Limb (tissue), 2 donors: ENCODE measurements around the gene AKAP10.
"Not testable (repeated sequence)": the region's sequence is repeated elsewhere in the genome, so short reads cannot be mapped to it uniquely, and the experiment has no call there.

Source experiments
- DNase-seq, 2 donors: peaks; one replicate each; pipeline ENCODE4 v3.0.0-alpha.2; 2016; ENCODE audit errors: extremely low spot score in 2 of 2

Gene AKAP10

DNA sequence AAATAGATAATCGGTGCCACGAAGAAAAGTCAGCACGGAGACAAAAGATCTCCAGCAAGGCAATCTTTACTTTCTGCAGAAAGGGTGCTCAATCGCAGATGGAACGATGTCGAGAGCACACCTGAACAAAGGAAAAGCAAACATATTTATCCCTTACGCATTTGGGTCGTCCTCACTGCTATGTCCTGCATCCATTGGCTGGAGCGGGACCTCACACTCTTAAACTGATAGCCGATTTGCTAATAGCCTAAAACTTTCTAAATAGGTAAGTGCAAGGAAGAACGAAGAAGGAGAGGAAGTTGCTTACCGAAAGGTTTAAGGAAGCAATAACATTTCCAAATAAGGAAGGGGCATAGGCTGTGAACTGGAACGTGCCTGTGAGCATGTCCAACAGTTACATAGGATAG, 1.2 kb upstream of the AKAP10 start:
- no peak for DNase-seq

GRCh38 chr17:19978209-19978802, 678 bp upstream of the AKAP10 start:
- no peak for DNase-seq

GRCh38 chr17:19975601-19976000, 2.0 kb downstream of the AKAP10 start:
- DNase-seq, result no peak

DNA sequence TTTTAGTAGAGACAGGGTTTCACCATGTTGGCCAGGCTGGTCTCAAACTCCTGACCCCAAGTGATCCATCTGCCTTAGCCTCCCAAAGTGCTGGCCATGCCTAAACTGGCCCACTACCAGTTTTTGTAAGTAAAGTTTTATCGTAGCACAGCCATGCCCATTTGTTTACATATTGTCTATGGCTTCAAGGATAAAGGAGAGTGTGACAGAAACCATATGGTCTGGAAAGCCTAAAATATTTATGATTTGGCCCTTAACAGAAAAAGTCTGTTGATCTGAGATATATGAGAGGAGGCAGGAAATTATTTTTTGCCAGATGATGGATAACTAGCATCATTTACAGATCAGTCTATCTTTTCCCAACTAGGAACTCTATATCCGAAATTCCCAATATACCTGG, 4.5 kb downstream of the AKAP10 start:
- DNase-seq, result no peak

DNA sequence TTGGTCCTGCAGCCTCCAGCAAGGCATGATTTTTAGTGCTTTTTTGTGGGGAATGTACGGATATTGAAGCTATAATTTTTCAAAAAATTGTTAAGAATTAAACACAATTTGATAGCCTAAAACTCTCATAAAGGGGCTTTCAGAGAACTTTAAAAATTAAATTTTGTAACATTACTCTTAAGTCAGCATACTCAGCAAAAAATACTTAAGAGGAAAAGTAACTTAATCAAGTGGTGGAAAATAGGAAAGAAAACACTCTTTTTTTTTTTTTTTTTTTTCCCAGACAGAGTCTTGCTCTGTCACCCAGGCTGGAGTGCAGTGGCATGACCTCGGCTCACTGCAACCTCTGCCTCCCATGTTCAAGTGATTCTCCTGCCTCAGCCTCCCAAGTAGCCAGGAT, 14.7 kb downstream of the AKAP10 start:
- DNase-seq, result not testable (repeated sequence)

GRCh38 chr17:19958023-19958422, 19.6 kb downstream of the AKAP10 start:
- no peak for DNase-seq

DNA sequence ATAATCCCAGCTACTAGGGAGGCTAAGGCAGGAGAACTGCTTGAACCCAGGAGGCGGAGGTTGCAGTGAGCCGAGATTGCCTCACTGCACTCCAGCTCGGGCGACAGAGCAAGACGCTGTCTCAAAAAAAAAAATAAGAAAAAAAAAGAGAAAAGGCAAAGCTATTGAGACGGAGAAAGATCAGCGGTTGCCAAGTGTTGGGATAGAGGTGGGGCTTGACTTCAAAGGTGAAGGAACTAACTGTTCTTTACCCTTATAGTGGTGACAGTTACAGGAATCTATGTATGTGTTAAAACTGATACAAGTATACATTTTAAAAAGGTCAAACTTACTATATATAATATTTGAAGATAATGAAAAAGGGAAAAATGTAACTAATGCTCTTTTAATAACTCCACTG, 22.5 kb downstream of the AKAP10 start:
- DNase-seq, result no peak

- not testable (repeated sequence) for DNase-seq
Measured at GRCh38 chr17:19951411-19951810, 26.2 kb downstream of the AKAP10 start.

GRCh38 chr17:19950624-19951195, 26.9 kb downstream of the AKAP10 start:
- not testable (repeated sequence) for DNase-seq

- DNase-seq, result no peak
Measured at GRCh38 chr17:19948116-19948943, 29.3 kb downstream of the AKAP10 start.

GRCh38 chr17:19946921-19947320, 30.7 kb downstream of the AKAP10 start:
- DNase-seq, result no peak

GRCh38 chr17:19945009-19945626, 32.5 kb downstream of the AKAP10 start:
- DNase-seq, result no peak

DNA sequence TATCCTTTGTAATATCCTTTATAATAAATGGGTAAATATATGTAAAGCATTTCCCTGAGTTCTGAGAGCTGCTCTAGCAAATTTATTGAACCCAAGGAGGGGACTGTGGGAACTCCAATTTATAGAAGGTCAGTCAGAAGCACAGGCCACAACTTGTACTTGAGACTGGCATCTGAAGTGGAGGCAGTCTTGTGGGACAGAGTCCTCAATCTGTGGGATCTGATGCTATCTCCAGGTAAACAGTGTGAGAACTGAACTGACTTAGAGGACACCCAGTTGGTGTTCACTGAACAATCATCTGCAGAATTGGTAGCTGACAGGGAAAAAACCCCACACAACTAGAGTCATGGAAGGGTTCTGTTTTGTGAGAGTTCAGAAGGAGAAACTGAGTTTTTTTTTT, 34.0 kb downstream of the AKAP10 start:
- no peak for DNase-seq

- DNase-seq, result no peak
Measured at GRCh38 chr17:19943026-19943425, 34.6 kb downstream of the AKAP10 start.

GRCh38 chr17:19940722-19941464, 36.7 kb downstream of the AKAP10 start:
- no peak for DNase-seq

DNA sequence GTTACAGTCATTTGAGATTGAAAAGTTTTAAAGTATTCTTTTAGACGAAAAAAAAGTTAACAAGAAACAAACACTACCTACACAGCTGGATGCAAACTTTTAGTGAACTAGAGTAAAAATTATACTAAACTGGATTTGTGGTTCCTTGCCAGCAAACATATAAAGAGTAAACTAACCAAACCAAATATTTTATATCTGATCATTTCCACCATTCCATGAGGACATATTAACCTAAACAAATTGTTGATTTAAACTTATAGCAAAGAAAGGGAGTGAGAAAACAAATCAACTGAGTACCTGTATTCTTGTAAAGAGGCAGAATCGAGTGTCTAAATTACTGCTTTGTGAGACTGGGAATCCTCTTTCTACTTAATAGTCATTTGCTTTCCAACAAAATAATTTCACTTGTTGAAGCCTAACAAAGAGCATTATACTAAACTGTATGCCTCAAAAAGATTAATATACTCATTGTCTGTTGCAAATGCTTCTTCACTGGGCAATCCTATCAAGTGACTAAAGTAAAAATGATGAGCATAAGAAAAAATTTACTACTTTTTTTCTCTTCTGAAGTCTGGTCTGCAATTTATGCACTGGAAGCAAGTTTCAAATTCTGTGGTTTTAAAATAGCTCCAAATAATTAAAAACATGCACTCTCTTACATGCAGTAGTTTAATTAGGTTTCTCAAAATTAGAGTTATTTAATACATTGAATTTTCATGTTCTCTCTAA, 37.5 kb downstream of the AKAP10 start:
- DNase-seq, result no peak

DNA sequence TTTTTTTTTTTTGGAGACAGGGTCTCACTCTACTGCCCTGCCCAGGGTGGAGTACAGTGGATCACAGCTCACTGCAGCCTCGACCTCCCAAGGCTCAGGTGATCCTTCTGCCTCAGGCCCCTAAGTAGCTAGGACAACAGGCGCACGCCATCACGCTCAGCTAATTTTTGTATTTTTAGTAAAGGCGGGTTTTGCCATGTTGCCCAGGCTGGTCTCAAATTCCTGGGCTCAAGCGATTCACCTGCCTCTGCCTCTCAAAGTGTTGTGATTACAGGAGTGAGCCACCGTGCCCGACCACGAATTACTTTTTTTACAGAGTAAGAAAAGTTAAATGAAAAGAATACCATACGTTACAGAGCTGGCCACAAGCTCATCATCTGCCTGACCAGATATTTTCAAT, 38.9 kb downstream of the AKAP10 start:
- no peak for DNase-seq

GRCh38 chr17:19937522-19937921, 40.1 kb downstream of the AKAP10 start:
- no peak for DNase-seq

DNA sequence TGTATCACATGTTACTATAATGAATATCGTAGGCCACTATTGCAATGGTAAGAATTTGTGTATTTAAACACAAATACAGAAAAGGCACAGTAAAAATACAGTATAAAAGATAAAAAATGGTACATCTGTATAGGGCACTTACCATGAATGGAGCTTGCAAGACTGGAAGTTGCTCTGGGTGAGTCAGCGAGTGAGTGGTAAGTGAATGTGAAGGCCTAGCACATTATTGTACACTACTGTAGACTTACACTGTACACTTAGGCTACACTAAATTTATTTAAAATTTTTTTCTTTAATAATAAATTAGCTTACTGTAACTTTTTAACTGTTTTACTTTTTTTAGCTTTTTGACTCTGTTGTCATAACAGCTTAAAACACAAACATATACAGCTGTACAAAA, 42.5 kb downstream of the AKAP10 start:
- DNase-seq, result no peak

DNA sequence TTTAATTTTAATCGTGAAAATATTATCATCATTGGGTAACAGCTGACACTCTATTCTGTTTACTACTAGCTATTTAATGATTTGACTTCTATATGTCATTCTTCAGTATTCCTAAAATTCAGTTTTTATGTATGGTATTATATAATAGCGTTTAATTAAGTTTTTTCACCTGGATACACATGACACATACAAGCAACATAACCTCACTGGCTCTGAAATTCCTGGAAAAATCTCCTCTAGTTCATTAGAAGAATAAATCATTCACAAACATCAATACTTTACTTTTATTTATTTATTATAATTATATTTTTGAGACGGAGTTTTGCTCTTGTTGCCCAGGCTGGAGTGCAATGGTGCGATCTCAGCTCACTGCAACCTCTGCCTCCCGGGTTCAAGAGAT, 44.0 kb downstream of the AKAP10 start:
- DNase-seq, result no peak

GRCh38 chr17:19933221-19933620, 44.4 kb downstream of the AKAP10 start:
- DNase-seq, result no peak
